GM19452 (cell line): ENCODE data around the gene M6PR.

Experiments
- ATAC-seq: cut with Tn5 transposase; IDR thresholded peaks from one replicate; pipeline ENCODE4 v1.9.1; 2021; ENCODE audit not compliant: unreplicated experiment

M6PR gene

GRCh38 chr12:8949342-8950220 lies at the start of gene M6PR:
Gene M6PR (minus strand): TSS chr12:8949645. CDS start chr12:8946404, 3,241 bp downstream.
- ATAC-seq: peak; percentile 86

DNA sequence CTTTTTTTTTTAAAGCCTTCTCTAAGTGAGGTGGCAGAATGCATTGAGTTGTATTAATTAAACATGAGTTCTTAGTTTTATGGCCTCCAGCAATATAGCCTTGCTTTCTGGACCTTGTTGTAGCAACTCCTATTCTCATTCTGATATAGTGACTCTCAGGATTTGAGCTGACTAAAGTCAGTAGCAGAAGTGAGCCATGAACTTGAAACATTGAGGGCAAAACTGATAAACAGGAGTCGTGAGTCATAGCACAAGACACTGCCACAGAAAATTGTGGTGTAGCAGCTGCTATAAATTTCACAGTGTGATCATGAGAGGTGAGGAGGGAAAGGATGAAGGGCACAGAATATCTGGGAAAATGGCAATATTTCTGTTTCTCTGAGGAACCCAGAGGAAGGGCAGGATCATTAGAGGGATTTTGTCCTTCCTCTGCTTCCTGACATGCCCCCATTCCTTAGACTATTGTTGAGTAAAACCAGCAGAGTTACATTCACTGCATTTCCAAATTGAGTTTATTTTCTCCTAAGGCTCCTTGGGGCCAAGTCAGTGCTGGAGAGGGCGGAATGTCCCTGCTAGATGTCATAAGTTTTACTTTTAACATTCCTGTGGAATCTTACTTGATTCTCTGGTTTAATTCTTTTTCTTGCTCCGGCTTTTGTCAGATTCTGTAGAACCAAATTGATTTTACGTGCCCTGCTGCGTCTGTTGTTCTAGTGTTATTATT lies 47.4 kb upstream of the M6PR start:
- ATAC-seq: peak; percentile 96

GRCh38 chr12:8995021-8995775 lies 45.8 kb upstream of the M6PR start:
- ATAC-seq: no peak

DNA sequence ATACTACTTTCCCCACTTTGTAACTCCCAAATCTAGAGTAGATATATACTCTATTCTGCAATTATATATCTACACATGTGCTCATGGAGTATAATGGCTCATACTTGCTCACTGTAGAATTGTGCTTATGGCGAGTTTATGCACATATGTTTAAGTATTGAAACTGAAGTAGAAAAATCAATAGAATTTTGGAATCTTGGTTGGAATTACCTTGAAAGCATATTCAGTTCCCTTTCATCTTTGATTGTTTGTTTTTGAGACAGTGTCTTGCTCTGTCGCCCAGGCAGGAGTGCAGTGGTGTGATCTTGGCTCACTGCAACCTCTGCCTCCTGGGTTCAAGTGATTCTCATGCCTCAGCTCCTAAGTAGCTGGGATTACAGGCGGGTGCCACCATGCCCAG lies 44.4 kb upstream of the M6PR start:
- ATAC-seq: no peak

DNA sequence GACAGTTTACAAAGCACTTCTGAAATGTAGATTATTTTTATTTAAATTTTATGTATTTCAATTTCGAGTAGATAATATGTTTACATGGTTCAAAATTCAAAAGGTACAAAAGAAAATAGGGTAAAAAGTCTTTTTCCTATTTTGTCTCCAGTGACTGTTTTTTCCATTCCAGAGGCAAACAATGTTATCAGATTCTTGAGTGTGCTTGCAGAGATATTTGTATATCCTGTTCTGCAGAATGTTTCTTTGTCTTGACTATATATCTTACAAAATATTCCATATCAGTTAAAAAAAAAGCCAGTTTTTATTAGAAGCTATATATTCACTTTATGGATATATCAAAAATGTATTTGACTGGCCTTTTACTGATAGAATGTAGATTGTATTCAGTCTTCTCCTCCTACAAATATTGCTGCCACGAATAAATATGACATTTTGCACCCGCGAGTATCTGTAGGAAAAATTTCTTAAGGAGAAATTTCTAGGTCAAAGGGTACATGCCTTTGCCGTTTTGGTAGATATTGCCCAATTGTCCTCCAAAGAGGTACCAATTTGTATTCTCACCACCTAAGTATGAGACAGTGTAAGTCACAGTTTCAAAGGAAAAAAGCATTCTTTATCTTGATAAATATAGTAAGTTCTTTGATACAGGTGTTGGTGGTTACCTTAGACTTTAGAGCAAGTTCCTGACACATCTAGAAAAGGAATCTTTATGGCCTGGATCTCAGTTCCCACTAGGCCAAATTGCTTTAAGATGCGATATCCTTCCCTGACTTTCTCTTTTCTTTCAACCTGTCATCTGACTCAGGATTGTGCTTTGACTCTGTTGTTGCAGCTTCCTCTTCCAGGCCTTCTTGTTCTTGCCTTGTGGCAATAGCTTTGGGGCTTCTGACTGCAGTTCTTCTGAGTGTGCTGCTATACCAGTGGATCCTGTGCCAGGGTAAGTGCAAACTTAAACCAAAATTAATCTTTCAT lies 42.2 kb upstream of the M6PR start:
- no peak for ATAC-seq

DNA sequence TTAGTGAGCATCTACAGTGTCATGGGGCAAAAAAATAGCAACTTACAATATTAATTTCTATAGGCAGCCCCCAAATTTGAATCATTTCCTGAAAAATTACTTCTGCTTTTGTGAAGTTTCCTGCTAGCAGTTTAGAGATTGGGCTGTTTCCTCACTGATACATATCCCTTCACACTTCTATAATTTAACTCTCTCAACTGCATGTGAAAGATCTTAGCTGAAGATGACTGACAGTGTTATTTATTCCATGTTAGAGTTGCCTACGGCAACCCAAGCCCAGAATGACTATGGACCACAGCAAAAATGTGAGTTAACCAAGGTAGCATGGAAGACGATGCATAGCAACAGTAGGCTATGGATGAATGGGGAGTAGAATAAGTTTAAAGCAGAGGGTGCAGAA lies 40.0 kb upstream of the M6PR start, which contains the start of gene KLRG1:
KLRG1 (plus strand) TSS at position 134 of the 400 bp plus-strand sequence; CDS start at position 224, 90 bp downstream.
- ATAC-seq: no peak

DNA sequence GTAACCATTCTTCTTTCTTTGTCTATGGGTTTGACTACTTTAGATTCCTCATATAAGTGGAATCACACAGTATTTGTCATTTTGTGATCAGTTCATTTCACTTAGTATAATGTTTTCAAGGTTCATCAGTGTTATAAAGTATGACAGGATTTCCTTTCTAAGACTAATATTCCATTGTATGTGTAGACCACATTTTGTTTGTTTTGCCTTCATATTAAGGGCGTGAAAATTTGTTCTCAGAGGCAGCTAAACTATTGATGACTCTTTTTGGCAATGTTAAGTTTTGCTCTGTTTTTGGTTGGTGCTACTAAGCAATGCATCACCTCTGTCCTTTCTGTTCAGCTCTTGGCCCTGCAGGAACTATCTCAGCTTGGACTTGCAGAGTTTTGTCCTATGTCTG lies 38.2 kb upstream of the M6PR start:
- no peak for ATAC-seq

GRCh38 chr12:8987163-8987562 lies 37.7 kb upstream of the M6PR start:
- ATAC-seq: no peak

DNA sequence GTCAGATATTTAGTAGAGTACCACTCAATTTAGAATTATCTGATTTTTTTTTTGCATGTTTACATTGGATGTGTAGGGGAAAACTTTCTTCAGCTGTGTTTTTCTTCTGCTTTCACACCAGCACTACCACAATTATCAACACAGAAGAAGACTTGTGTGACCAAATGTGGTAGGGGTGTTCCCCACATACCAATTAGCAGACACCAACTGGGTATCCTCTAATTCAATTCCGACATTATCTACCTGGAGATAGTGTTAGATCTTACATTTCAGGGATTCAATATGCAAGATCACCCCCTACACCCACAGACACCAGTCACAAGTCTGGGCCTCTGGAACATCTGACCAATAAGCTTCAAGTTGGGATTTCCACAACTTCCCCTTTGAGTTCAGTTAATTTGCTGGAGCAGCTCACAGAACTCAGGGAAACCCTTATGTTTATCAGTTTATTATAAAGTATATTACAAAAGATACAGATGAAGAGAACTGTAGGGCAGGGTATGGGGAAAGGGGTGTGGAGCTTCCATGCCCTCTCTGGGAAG lies 35.8 kb upstream of the M6PR start:
- ATAC-seq: no peak

DNA sequence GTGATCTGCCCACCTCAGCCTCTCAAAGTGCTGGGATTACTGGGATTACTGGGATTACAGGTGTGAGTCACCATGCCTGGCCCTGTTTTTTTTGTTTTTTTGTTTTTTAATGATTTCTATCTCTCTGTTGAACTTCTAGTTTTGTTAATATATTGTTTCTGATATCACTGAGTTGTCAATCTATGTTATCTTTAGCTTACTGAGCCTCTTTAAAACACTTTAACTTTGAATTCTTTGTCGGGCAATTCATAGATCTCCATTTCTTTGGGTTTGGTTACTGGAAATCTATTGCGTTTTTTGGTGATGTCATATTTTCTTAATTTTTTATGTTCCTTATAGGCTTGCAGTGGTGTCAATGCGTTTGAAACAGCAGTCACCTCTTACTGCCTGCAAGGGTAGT lies 30.7 kb upstream of the M6PR start:
- ATAC-seq: no peak

- ATAC-seq: no peak
Observed at GRCh38 chr12:8970432-8970831, 21.0 kb upstream of the M6PR start.

GRCh38 chr12:8969861-8970411 lies 20.5 kb upstream of the M6PR start:
- ATAC-seq: no peak

DNA sequence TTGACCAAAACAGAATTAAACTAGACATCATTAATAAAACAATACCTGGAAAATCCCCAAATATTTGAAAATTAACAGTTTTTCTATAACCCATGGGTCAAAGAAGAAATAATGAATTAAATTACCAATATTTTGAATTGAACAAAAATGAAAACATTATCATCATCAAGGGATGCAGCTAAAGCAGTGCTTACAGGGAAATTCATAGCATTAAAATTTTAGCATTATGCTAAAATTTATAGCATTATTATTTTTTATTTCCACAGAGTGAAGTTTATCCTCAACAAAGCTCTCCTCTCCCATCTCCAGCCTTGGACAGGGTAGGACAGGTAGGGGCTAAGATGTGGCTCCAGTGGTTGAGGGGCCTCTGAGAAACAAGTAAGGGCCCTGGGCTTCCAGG lies 19.3 kb upstream of the M6PR start:
- no peak for ATAC-seq

DNA sequence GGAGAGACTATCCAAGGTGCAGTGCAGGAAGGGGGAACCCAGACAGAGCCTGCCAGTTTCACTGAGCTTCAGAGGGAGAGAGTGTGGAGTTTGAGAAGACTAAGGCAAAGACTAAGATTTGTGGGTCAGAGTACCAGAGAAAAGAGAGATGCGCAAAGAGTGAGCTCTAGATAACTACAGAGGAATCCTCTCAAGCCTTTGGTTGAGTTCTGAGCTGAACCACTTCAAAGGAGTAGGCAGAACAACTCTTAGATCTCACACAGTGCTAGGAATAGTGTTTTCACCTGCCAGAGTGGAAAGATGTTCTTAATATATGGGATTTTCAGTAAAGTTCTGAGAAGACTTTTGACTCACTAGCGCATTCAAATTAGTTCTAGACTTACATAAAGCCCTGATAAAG lies 10.7 kb upstream of the M6PR start:
- no peak for ATAC-seq

- ATAC-seq: no peak
Observed at GRCh38 chr12:8958066-8958465, 8.6 kb upstream of the M6PR start.

DNA sequence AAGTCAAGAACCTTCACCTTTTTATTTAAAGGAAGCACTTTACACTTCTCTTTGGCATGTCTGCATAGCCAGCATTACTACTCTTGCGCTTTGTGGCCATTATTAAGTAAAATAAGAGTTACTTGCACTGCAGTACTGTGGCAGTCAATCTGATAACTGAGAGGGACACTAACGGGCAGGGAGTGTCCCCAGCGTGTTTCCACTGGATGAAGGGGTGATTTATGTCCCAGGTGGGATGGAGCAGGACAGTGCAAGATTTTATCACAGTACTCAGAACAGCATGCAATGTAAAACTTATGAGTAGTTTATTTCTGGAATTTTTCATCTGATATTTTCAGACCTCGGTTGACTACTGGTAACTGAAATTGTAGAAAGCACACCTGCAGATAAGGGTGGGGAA lies 8.1 kb upstream of the M6PR start:
- no peak for ATAC-seq

- no peak for ATAC-seq
Observed at GRCh38 chr12:8956772-8957171, 7.3 kb upstream of the M6PR start.

- no peak for ATAC-seq
Observed at GRCh38 chr12:8956073-8956472, 6.6 kb upstream of the M6PR start.

DNA sequence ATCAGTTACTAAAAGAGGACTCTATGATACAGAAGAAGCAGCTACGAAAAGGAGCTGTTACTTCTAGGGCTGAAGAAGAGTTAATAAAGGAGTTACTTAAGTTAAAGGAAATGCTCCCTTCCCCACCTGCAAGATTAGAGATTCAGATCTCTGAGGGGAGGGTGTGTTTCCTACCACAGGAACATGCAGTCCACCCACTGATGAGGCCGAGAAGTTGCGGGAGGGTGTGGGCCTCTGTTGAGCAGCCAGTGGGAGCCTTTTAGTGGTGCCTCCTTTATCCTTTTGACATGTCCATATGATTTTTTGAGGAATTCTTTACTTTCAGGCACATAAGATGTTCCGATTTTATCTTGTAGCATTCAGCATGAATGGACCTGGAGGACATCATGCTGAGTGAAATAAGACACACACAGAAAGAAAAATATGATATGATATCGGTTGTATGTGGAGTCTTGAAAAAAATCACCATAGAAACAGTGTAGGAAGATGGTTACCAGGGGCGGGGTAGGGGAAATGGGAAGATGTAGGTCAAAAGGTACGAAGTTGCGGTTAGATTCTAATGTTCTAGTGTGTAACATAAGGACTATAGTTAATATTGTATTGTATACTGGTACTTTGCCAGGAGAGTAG lies 4.4 kb upstream of the M6PR start:
- ATAC-seq: no peak
